ENCODE measurements around the gene ELMO3. TPM values are rescaled to one million over a fixed set of nuclear protein-coding genes. Genes with fewer than 3 reads are reported as not detected.

ELMO3 gene
- total and polyA plus RNA-seq, 2 of the 13 experiments (the other 11 are each of a cell fraction or from before 2014, with no cell fraction given) = 2.6 to 4.0 TPM

DNA sequence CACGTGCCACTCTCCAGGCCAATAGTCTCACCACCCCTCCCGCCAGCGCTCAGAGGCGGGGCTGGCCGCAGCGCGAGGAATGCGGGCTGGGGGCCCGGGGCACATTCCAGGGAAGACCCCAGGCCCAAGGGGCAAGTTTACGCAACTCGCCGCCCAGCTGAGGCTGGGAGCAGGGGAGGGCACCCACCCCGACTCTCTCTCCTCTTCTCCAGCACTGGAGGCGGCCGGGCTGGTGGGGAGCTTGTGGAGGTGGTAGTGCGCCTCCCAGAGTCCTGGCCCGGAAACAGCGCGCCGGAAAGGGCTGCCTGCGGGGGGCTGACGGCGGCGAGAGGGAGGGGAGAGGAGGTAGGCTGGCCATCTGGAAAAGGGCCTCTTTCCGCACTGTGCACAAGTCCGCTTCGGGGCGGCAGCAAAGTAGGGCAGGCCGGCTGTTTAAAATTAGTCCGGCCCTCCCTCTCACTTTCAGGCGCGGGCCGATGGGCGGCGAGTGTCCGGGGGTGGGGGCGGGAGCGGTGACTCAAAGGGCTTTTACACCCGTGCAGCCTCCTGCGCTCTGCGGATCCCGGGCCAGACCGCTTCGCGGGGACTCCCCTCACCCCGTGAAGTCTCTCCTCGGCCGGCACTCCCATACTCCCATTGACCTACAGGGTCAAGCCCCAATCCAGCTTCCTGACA is 47.3 kb downstream of the ELMO3 start (continued):
- TF ChIP-seq ZNF232 (CRISPR knock-in tag; IDR thresholded peaks at IDR 0.05; ENCODE audit: borderline replicate concordance) (peak; percentile 92; the same call in 1 of the 2 replicates), FOXJ3 (CRISPR knock-in tag; IDR thresholded peaks at IDR 0.05; ENCODE audit: borderline replicate concordance) (peak; percentile 85; the same call in 1 of the 2 replicates), MED13 (CRISPR knock-in tag; IDR thresholded peaks at IDR 0.05) (peak; percentile 92), RFX5 (IDR thresholded peaks at IDR 0.05; ENCODE audit: low read depth, low read length) (no peak; the same call in 1 of the 2 replicates), POLR2AphosphoS5 (IDR thresholded peaks at IDR 0.05; ENCODE audit: low read depth, low read length) (peak; percentile 48; the same call in 1 of the 2 replicates), POGZ (CRISPR knock-in tag; IDR thresholded peaks at IDR 0.05) (peak; percentile 59), ZNF234 (CRISPR knock-in tag; conservative IDR thresholded peaks at IDR 0.05) (no peak), SKI (IDR thresholded peaks at IDR 0.05; ENCODE audit: partially characterized antibody) (peak; percentile 40), TFDP2 (CRISPR knock-in tag; IDR thresholded peaks at IDR 0.05) (peak; percentile 93), ZNF343 (CRISPR knock-in tag; IDR thresholded peaks at IDR 0.05) (no peak; the same call in 1 of the 2 replicates), SOX5 (CRISPR knock-in tag; IDR thresholded peaks at IDR 0.05; ENCODE audit: borderline replicate concordance) (peak; percentile 76), BRD4 (CRISPR knock-in tag; IDR thresholded peaks at IDR 0.05) (peak; percentile 56), ZNF512B (CRISPR knock-in tag; IDR thresholded peaks at IDR 0.05; ENCODE audit: borderline replicate concordance) (no peak), ZNF282 (IDR thresholded peaks at IDR 0.05; ENCODE audit: partially characterized antibody) (no peak), JARID2 (CRISPR knock-in tag; IDR thresholded peaks at IDR 0.05; ENCODE audit: insufficient replicate concordance) (peak; percentile 76), SP1 (IDR thresholded peaks at IDR 0.05) (no peak), SP1 (CRISPR knock-in tag; IDR thresholded peaks at IDR 0.05) (peak; percentile 65), TEAD2 (CRISPR knock-in tag; IDR thresholded peaks at IDR 0.05) (peak; percentile 93), ZNF317 (CRISPR knock-in tag; IDR thresholded peaks at IDR 0.05) (peak; percentile 88), ZC3H4 (CRISPR knock-in tag; IDR thresholded peaks at IDR 0.05; ENCODE audit: borderline replicate concordance) (no peak)
- TF ChIP-seq, protein P1, sequence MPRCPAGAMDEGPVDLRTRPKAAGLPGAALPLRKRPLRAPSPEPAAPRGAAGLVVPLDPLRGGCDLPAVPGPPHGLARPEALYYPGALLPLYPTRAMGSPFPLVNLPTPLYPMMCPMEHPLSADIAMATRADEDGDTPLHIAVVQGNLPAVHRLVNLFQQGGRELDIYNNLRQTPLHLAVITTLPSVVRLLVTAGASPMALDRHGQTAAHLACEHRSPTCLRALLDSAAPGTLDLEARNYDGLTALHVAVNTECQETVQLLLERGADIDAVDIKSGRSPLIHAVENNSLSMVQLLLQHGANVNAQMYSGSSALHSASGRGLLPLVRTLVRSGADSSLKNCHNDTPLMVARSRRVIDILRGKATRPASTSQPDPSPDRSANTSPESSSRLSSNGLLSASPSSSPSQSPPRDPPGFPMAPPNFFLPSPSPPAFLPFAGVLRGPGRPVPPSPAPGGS (CRISPR knock-in tag; IDR thresholded peaks at IDR 0.05) = peak; percentile 68; the same call in 1 of the 2 replicates
- TF ChIP-seq, protein P2, sequence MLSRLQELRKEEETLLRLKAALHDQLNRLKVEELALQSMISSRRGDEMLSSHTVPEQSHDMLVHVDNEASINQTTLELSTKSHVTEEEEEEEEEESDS (CRISPR knock-in tag; IDR thresholded peaks at IDR 0.05; ENCODE audit: borderline replicate concordance) = peak; percentile 85; the same call in 1 of the 2 replicates
- TF ChIP-seq, protein P3, sequence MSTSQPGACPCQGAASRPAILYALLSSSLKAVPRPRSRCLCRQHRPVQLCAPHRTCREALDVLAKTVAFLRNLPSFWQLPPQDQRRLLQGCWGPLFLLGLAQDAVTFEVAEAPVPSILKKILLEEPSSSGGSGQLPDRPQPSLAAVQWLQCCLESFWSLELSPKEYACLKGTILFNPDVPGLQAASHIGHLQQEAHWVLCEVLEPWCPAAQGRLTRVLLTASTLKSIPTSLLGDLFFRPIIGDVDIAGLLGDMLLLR (CRISPR knock-in tag; IDR thresholded peaks at IDR 0.05) = peak; percentile 55

All from HepG2 (cell line).